Chondrocyte (in vitro differentiated cells): ENCODE results near the gene TBCB. TPM values are rescaled to one million over a fixed set of nuclear protein-coding genes. Genes with fewer than 3 reads are reported as not detected.

Source experiments
- DNase-seq: peaks from one replicate; pipeline ENCODE4 v3.0.0; 2021; ENCODE audit warnings: mixed read lengths, low spot score
- H3K27ac Mint-ChIP-seq: one replicate; pipeline ENCODE4 v1.8.0; 2021; ENCODE audit warnings: mild to moderate bottlenecking, moderate library complexity, mixed read lengths; ENCODE audit not compliant: unreplicated experiment
- H3K27me3 Mint-ChIP-seq: 2 replicates; pipeline ENCODE4 v1.8.0; 2021; ENCODE audit warnings: low read depth, mixed read lengths
- H3K36me3 Mint-ChIP-seq: 2 replicates; pipeline ENCODE4 v1.8.0; 2021; ENCODE audit warnings: low read depth, mixed read lengths
- H3K4me1 Mint-ChIP-seq: 2 replicates; pipeline ENCODE4 v1.8.0; 2021; ENCODE audit warnings: low read depth, mild to moderate bottlenecking, mixed read lengths
- H3K4me3 Mint-ChIP-seq: one replicate; pipeline ENCODE4 v1.8.0; 2021; ENCODE audit warnings: mild to moderate bottlenecking, moderate library complexity, mixed read lengths; ENCODE audit not compliant: unreplicated experiment
- H3K9me3 Mint-ChIP-seq: 2 replicates; pipeline ENCODE4 v1.8.0; 2021; ENCODE audit warnings: low read depth, mixed read lengths
- total RNA-seq: library from RNA; stranded (reverse); gene quantifications from 3 replicates; pipeline ENCODE4 v1.2.1, GENCODE V29; 2021
- TF ChIP-seq, protein P1 (sequence below): fragments of 200-600 bp; sonication (generic); IDR thresholded peaks from 2 replicates; pipeline ENCODE4 v1.5.0; 2021; ENCODE audit warnings: antibody characterized with exemption, mild to moderate bottlenecking, moderate library complexity

The TBCB gene
- total RNA-seq, 1 donor from 2014 or later: 201 TPM

DNA sequence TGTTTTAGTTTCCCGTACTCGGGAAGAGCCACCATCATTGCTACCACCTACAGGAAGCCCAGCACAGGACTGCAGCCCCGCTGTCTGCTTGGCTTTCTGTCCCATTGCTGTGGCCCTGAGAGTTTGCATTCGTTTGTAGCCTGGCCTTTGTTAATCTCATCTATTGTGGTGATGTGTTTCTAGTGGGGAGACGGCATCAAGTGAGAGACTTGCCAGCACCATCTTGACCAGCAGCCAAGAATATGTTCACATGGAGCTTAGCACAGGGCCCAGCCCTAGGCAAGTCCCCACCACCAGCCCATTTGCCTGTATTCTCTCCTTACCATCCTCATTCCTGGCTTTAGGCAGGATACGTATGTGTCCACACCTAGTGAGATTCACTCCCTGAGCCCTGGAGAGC is 21.6 kb upstream of the TBCB start:
- Mint-ChIP-seq H3K9me3 (no peaks in the 10 kb centered on the region), H3K36me3 (peaks cover 5% of the 10 kb centered on the region), H3K27ac (no peak overlapping the region), H3K4me3 (no peak overlapping the region), H3K4me1 (no peaks in the 10 kb centered on the region), H3K27me3 (no peaks in the 10 kb centered on the region)
- DNase-seq: no peak
- TF ChIP-seq, protein P1, sequence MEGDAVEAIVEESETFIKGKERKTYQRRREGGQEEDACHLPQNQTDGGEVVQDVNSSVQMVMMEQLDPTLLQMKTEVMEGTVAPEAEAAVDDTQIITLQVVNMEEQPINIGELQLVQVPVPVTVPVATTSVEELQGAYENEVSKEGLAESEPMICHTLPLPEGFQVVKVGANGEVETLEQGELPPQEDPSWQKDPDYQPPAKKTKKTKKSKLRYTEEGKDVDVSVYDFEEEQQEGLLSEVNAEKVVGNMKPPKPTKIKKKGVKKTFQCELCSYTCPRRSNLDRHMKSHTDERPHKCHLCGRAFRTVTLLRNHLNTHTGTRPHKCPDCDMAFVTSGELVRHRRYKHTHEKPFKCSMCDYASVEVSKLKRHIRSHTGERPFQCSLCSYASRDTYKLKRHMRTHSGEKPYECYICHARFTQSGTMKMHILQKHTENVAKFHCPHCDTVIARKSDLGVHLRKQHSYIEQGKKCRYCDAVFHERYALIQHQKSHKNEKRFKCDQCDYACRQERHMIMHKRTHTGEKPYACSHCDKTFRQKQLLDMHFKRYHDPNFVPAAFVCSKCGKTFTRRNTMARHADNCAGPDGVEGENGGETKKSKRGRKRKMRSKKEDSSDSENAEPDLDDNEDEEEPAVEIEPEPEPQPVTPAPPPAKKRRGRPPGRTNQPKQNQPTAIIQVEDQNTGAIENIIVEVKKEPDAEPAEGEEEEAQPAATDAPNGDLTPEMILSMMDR: no peak

DNA sequence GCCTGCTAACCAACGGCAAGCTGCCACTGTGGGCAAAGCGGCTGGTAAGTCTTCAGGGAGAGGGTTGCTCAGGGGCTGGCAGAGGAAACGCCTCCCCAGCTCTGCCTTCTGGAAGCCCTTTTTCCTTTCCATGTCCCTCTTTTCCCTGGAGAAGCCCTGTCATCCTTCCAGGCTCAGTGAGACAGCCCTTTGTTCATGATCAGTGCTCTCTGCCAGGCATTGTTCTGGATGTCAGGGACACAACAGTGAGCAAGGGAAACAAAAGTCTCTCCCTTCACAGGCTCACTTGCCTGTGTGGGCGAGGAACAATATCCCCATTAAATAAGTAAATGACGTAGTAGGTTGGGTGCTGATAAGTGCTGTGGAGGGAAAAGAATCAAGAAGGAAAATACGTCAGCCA is 18.2 kb upstream of the TBCB start:
- DNase-seq: no peak
- Mint-ChIP-seq H3K27me3 (no peaks in the 10 kb centered on the region), H3K9me3 (no peaks in the 10 kb centered on the region), H3K4me1 (no peaks in the 10 kb centered on the region), H3K4me3 (no peak overlapping the region), H3K27ac (no peak overlapping the region), H3K36me3 (peaks cover 3% of the 10 kb centered on the region)
- TF ChIP-seq, protein P1: no peak

DNA sequence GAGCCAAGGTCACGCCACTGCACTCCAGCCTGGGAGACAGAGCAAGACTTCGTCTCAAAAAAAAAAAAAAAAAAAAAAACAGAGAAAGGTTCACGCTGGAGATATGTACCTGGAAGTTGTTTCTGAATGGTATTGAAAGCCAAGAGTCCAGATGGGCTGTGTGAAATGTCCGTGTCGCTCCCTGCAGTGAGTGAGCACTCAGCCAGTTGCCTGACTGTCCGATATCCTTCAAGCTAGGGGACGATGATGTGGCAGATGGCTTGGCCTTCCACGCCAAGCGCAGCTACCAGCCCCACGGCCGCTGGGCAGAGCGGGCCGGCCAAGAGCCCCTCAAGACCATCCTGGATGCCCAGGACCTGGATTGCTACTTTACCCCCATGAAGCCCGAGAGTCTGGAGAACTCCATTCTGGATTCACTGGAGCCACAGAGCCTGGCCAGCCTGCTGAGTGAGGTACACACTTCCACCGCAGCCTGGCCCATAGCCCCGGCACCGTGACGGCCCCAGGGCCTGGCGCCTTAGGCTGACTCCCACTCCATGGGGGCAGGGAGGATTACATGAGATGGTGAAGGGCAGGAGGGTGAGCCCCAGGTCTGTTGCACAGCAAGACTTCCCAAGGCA is 16.0 kb upstream of the TBCB start:
- no peak for DNase-seq
- Mint-ChIP-seq H3K9me3 (no peaks in the 10 kb centered on the region), H3K27me3 (no peaks in the 10 kb centered on the region), H3K4me1 (no peaks in the 10 kb centered on the region), H3K27ac (no peak overlapping the region), H3K4me3 (no peak overlapping the region), H3K36me3 (peaks cover 2% of the 10 kb centered on the region)
- TF ChIP-seq, protein P1: no peak

DNA sequence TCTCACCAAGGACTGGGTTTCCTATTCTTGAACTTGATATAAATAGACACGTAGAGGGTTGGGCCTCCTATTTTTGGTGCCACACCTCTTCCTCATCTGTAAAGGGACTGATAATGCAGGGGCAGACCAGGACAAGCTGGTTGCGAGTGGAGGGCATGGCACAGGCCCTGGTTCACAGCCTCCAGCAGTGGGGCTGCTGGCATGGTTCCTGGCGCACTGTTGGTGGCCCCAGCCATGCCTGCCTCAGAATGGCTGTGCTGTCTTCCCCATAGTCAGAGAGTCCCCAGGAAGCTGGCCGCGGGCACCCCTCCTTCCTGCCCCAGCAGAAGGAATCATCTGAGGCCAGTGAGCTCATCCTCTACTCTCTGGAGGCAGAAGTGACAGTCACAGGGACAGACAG is 14.8 kb upstream of the TBCB start:
- no peak for DNase-seq
- H3K36me3 Mint-ChIP-seq: peaks cover 2% of the 10 kb centered on the region
- TF ChIP-seq, protein P1: no peak
- no peaks in the 10 kb centered on the region for H3K9me3 Mint-ChIP-seq
- no peak overlapping the region for H3K27ac Mint-ChIP-seq
- H3K4me1 Mint-ChIP-seq: no peaks in the 10 kb centered on the region
- H3K4me3 Mint-ChIP-seq: no peak overlapping the region
- H3K27me3 Mint-ChIP-seq: no peaks in the 10 kb centered on the region

DNA sequence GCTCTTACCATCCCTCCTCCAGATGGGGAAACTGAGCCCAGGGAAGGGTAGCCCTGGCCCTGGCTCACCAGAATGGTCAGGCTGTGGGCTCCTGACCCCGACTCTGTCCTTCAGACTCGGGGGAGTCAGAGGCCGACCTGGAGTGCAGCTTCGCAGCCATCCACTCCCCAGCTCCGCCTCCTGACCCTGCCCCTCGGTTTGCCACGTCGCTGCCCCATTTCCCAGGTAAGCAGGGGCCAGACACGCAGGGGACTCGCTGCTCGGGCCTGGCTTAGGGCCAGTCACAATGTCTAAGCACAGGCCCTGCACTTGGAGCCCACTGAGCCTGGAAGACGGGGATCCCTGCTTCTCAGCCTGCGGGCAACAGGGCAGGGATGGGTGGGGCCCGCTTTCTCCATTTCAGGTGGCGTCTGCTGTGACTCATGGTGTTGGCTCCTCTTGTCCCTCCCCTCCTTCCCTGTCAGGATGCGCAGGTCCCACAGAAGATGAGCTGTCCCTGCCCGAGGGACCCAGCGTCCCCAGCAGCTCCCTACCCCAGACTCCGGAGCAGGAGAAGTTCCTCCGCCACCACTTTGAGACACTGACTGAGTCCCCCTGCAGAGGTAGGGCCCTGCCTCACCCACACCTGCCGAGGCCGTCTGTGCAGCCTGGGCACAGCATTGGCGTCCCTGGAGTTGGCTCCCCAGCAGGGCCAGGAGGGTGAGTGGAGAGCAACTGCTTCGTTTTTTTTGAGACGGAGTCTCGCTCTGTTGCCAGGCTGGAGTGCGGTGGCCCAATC is 13.5 kb upstream of the TBCB start:
- H3K9me3 Mint-ChIP-seq: no peaks in the 10 kb centered on the region
- H3K27ac Mint-ChIP-seq: no peak overlapping the region
- no peak overlapping the region for H3K4me3 Mint-ChIP-seq
- TF ChIP-seq, protein P1: no peak
- H3K4me1 Mint-ChIP-seq: no peaks in the 10 kb centered on the region
- DNase-seq: no peak
- peaks cover 2% of the 10 kb centered on the region for H3K36me3 Mint-ChIP-seq
- H3K27me3 Mint-ChIP-seq: no peaks in the 10 kb centered on the region
